GM18951 (cell line): Measurements from ENCODE around the gene GNPTG.

ENCODE experiments used
- POLR2A ChIP-seq: IDR thresholded peaks from 4 replicates; pipeline ENCODE4 v1.6.1; 2011; ENCODE audit warnings: mild to moderate bottlenecking; ENCODE audit not compliant: insufficient read length, insufficient read depth; ENCODE audit errors: extremely low read depth
- in situ Hi-C: fragments of 300-500 bp; cut with MboI; formaldehyde crosslinking; loops from one replicate; pipeline ENCODE4 v1.12.0; 2022; ENCODE audit warnings: low sequenced_read_pairs, mixed read lengths, inconsistent platforms; ENCODE audit not compliant: unreplicated experiment

Gene GNPTG

GRCh38 chr16:1313721-1314369 is 37.9 kb upstream of the GNPTG start:
- in situ Hi-C loops, result no loop called here
- TF ChIP-seq POLR2A, result no peak

GRCh38 chr16:1314399-1315068 is 37.2 kb upstream of the GNPTG start:
- in situ Hi-C loops, result no loop called here
- no peak for TF ChIP-seq POLR2A

- in situ Hi-C loops, result no loop called here
- TF ChIP-seq POLR2A, result no peak
These were observed 36.4 kb upstream of the GNPTG start for GRCh38 chr16:1315081-1316032.

GRCh38 chr16:1316033-1316405 is 35.7 kb upstream of the GNPTG start:
- in situ Hi-C loops, result no loop called here
- no peak for TF ChIP-seq POLR2A

- TF ChIP-seq POLR2A, result no peak
- in situ Hi-C loops, result no loop called here
These were observed 34.1 kb upstream of the GNPTG start for GRCh38 chr16:1317479-1318267.

GRCh38 chr16:1318268-1318545 is 33.5 kb upstream of the GNPTG start:
- in situ Hi-C loops, result no loop called here
- TF ChIP-seq POLR2A, result no peak

GRCh38 chr16:1319041-1319440 is 32.7 kb upstream of the GNPTG start:
- in situ Hi-C loops, result no loop called here
- TF ChIP-seq POLR2A, result no peak

GRCh38 chr16:1320097-1320496 is 31.6 kb upstream of the GNPTG start:
- no peak for TF ChIP-seq POLR2A
- in situ Hi-C loops, result no loop called here

GRCh38 chr16:1320658-1321240 is 31.0 kb upstream of the GNPTG start:
- in situ Hi-C loops, result no loop called here
- TF ChIP-seq POLR2A, result no peak

- in situ Hi-C loops, result no loop called here
- no peak for TF ChIP-seq POLR2A
These were observed 29.3 kb upstream of the GNPTG start for GRCh38 chr16:1322407-1322806.

- in situ Hi-C loops, result no loop called here
- no peak for TF ChIP-seq POLR2A
These were observed 28.2 kb upstream of the GNPTG start for GRCh38 chr16:1323296-1324239.
